Loucy (cell line): ENCODE measurements around the gene IGSF10.

Experiments used
- H2AFZ ChIP-seq: fragments of 200-600 bp; sonication (generic); 2 replicates; pipeline ENCODE4 v1.6.0; 2016; ENCODE audit warnings: antibody characterized with exemption, mild to moderate bottlenecking, low read length, moderate library complexity
- H3F3A ChIP-seq: fragments of 200-600 bp; 2 replicates; pipeline ENCODE4 v1.6.0; 2016; ENCODE audit warnings: antibody characterized with exemption, low read depth, mild to moderate bottlenecking
- H3K27me3 ChIP-seq: fragments of 200-600 bp; sonication (generic); 2 replicates; pipeline ENCODE4 v1.6.1; 2014; ENCODE audit warnings: low read length, mild to moderate bottlenecking; ENCODE audit not compliant: insufficient read depth, poor library complexity, severe bottlenecking
- H3K36me3 ChIP-seq: fragments of 200-600 bp; sonication (generic); 2 replicates; pipeline ENCODE4 v1.6.1; 2016; ENCODE audit warnings: low read length; ENCODE audit not compliant: insufficient read depth
- H3K4me1 ChIP-seq: fragments of 200-600 bp; sonication (generic); 2 replicates; pipeline ENCODE4 v1.5.1; 2014; ENCODE audit warnings: low read length, mild to moderate bottlenecking; ENCODE audit not compliant: insufficient read depth, poor library complexity, severe bottlenecking
- H3K4me2 ChIP-seq: fragments of 200-600 bp; sonication (generic); 2 replicates; pipeline ENCODE4 v1.6.0; 2014; ENCODE audit warnings: antibody characterized with exemption, low read length, low read depth, mild to moderate bottlenecking; ENCODE audit not compliant: poor library complexity, severe bottlenecking
- H3K4me3 ChIP-seq: fragments of 200-600 bp; sonication (generic); 2 replicates; pipeline ENCODE4 v1.5.1; 2014; ENCODE audit warnings: low read length, mild to moderate bottlenecking, mixed read lengths; ENCODE audit not compliant: poor library complexity, severe bottlenecking
- H3K79me2 ChIP-seq: fragments of 200-600 bp; sonication (generic); 2 replicates; pipeline ENCODE4 v1.6.1; 2014; ENCODE audit warnings: low read length; ENCODE audit not compliant: insufficient read depth
- H3K9ac ChIP-seq: fragments of 200-600 bp; sonication (generic); 2 replicates; pipeline ENCODE4 v1.6.0; 2014; ENCODE audit warnings: mild to moderate bottlenecking, low read depth, low read length, moderate library complexity; ENCODE audit not compliant: poor library complexity, severe bottlenecking
- H3K9me2 ChIP-seq: fragments of 200-600 bp; sonication (generic); replicated peaks from 2 replicates; pipeline ENCODE4 v1.6.1; 2016; ENCODE audit warnings: low read depth, low read length, mixed read lengths
- H3K9me3 ChIP-seq: fragments of 200-600 bp; sonication (generic); 2 replicates; pipeline ENCODE4 v1.6.1; 2014; ENCODE audit warnings: mild to moderate bottlenecking, antibody characterized with exemption, low read length, low read depth; ENCODE audit not compliant: insufficient read depth
- H4K20me1 ChIP-seq: fragments of 200-600 bp; sonication (generic); 2 replicates; pipeline ENCODE4 v1.6.0; 2014; ENCODE audit warnings: antibody characterized with exemption, low read length, mild to moderate bottlenecking; ENCODE audit not compliant: insufficient read depth, poor library complexity, severe bottlenecking
- EZH2phosphoT487 ChIP-seq: fragments of 200-600 bp; IDR thresholded peaks from 2 replicates; pipeline ENCODE4 v1.6.1; 2018; ENCODE audit warnings: antibody characterized with exemption, mild to moderate bottlenecking, moderate library complexity, borderline replicate concordance
- TF ChIP-seq, protein P1 (sequence below): fragments of 200-600 bp; sonication (generic); conservative IDR thresholded peaks from 2 replicates; pipeline ENCODE4 v1.5.1; 2014; ENCODE audit warnings: mild to moderate bottlenecking, antibody characterized with exemption, low read length

The IGSF10 gene

GRCh38 chr3:151456065-151456464 is 4.8 kb downstream of the IGSF10 start:
- Histone ChIP-seq H3K9ac (no peak overlapping the region), H2AFZ (no peak overlapping the region), H3K4me1 (peaks cover 10% of the 10 kb centered on the region), H3K4me3 (no peak overlapping the region), H3K36me3 (no peaks in the 10 kb centered on the region), H3F3A (no peaks in the 10 kb centered on the region), H3K27me3 (no peaks in the 10 kb centered on the region), H3K9me2 (no peaks in the 10 kb centered on the region), H3K9me3 (no peaks in the 10 kb centered on the region), H3K4me2 (no peak overlapping the region), H3K79me2 (no peaks in the 10 kb centered on the region), H4K20me1 (no peaks in the 10 kb centered on the region)
- no peak for TF ChIP-seq EZH2phosphoT487
- TF ChIP-seq, protein P1, sequence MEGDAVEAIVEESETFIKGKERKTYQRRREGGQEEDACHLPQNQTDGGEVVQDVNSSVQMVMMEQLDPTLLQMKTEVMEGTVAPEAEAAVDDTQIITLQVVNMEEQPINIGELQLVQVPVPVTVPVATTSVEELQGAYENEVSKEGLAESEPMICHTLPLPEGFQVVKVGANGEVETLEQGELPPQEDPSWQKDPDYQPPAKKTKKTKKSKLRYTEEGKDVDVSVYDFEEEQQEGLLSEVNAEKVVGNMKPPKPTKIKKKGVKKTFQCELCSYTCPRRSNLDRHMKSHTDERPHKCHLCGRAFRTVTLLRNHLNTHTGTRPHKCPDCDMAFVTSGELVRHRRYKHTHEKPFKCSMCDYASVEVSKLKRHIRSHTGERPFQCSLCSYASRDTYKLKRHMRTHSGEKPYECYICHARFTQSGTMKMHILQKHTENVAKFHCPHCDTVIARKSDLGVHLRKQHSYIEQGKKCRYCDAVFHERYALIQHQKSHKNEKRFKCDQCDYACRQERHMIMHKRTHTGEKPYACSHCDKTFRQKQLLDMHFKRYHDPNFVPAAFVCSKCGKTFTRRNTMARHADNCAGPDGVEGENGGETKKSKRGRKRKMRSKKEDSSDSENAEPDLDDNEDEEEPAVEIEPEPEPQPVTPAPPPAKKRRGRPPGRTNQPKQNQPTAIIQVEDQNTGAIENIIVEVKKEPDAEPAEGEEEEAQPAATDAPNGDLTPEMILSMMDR = no peak

GRCh38 chr3:151452841-151453240 is 8.0 kb downstream of the IGSF10 start:
- Histone ChIP-seq H4K20me1 (no peaks in the 10 kb centered on the region), H3F3A (no peaks in the 10 kb centered on the region), H3K9me2 (no peaks in the 10 kb centered on the region), H3K9me3 (no peaks in the 10 kb centered on the region), H3K27me3 (no peaks in the 10 kb centered on the region), H3K4me1 (peaks cover 10% of the 10 kb centered on the region), H3K36me3 (no peaks in the 10 kb centered on the region), H3K9ac (no peak overlapping the region), H3K4me2 (no peak overlapping the region), H3K79me2 (no peaks in the 10 kb centered on the region), H2AFZ (no peak overlapping the region), H3K4me3 (no peak overlapping the region)
- TF ChIP-seq, protein P1 = no peak
- TF ChIP-seq EZH2phosphoT487 = no peak

- Histone ChIP-seq H3K27me3 (no peaks in the 10 kb centered on the region), H3K9me3 (no peaks in the 10 kb centered on the region), H3K9me2 (no peaks in the 10 kb centered on the region), H3K79me2 (no peaks in the 10 kb centered on the region), H3K4me3 (no peak overlapping the region), H3K4me2 (no peak overlapping the region), H4K20me1 (no peaks in the 10 kb centered on the region), H2AFZ (no peak overlapping the region), H3K4me1 (peaks cover 10% of the 10 kb centered on the region), H3K9ac (no peak overlapping the region), H3F3A (no peaks in the 10 kb centered on the region), H3K36me3 (no peaks in the 10 kb centered on the region)
- TF ChIP-seq, protein P1 = no peak
- TF ChIP-seq EZH2phosphoT487 = no peak
Measured at GRCh38 chr3:151452368-151452767, 8.5 kb downstream of the IGSF10 start.
